ENCODE data around the gene OR8U1.

The OR8U1 gene

DNA sequence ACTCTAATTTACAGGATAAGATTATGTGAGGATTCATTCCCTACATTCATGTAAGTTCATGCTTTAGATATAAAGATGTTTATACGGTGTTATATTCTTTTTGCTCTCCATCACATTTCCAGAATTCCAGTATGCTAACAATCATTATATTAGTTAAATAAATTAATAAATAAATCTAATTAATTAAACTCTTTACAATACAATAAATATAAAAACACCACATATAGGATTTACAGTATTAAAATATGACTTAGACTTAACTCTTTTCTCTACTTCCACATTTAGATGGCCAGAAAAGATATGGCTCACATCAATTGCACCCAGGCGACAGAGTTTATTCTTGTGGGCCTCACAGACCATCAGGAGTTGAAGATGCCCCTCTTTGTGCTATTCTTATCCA is at the start of gene OR8U1:
TSS of gene OR8U1 (plus strand) at position 301 of the 400 bp plus-strand sequence. CDS start at position 301, 0 bp downstream.
- Histone ChIP-seq H3K4me3 (replicated peaks; ENCODE audit: low read depth, low read length) (no peak within 1 kb of the TSS), H3K36me3 (ENCODE audit: control insufficient read depth, insufficient read depth, low read length) (no peaks in the 10 kb centered on the region), H3K27me3 (replicated peaks; ENCODE audit: control insufficient read depth, insufficient read depth, low read length) (no peaks in the 10 kb centered on the region)
- TF ChIP-seq, protein P1, sequence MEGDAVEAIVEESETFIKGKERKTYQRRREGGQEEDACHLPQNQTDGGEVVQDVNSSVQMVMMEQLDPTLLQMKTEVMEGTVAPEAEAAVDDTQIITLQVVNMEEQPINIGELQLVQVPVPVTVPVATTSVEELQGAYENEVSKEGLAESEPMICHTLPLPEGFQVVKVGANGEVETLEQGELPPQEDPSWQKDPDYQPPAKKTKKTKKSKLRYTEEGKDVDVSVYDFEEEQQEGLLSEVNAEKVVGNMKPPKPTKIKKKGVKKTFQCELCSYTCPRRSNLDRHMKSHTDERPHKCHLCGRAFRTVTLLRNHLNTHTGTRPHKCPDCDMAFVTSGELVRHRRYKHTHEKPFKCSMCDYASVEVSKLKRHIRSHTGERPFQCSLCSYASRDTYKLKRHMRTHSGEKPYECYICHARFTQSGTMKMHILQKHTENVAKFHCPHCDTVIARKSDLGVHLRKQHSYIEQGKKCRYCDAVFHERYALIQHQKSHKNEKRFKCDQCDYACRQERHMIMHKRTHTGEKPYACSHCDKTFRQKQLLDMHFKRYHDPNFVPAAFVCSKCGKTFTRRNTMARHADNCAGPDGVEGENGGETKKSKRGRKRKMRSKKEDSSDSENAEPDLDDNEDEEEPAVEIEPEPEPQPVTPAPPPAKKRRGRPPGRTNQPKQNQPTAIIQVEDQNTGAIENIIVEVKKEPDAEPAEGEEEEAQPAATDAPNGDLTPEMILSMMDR (IDR thresholded peaks at IDR 0.05; ENCODE audit: insufficient read depth, low read length, poor library complexity, severe bottlenecking): no peak
- DNase-seq (ENCODE audit: extremely low read depth, insufficient read length): no peak

DNA sequence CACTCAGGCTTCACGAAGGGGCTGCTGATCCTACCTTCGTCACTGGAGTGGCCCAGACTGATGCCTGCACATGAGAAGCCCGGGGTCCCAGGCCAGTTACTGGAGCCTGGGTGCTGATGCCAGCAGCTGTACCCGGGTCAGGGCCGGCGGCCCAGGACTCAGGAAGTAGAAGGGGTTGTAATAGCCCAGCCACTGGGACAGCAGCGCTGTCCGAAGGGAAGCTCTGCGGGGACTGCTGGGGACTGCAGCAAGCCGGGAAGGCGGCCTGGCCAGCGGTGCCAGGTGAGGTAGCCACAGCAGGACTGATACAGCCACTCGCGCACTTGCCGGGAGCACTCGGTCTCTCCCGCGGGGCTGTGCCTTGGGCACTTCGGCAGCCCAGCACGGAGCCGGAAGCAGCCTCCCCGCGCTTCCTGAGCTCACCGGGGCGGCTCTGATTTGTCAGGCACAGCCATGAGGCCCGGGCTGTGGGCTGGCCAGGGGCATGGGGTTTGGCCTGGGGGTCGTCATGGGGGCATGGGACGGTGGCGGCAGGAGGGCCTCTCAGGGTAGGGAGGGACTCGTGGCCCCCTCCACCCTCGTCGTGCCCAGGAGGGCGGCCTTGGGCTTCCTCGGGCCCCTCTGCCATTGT is 43.4 kb upstream of the OR8U1 start:
- no peak for DNase-seq (ENCODE audit: extremely low read depth, insufficient read length)
- TF ChIP-seq, protein P1 (IDR thresholded peaks at IDR 0.05; ENCODE audit: insufficient read depth, low read length, poor library complexity, severe bottlenecking): no peak
- Histone ChIP-seq H3K4me3 (replicated peaks; ENCODE audit: low read depth, low read length) (no peak overlapping the region), H3K27me3 (replicated peaks; ENCODE audit: control insufficient read depth, insufficient read depth, low read length) (no peaks in the 10 kb centered on the region), H3K36me3 (ENCODE audit: control insufficient read depth, insufficient read depth, low read length) (no peaks in the 10 kb centered on the region)

DNA sequence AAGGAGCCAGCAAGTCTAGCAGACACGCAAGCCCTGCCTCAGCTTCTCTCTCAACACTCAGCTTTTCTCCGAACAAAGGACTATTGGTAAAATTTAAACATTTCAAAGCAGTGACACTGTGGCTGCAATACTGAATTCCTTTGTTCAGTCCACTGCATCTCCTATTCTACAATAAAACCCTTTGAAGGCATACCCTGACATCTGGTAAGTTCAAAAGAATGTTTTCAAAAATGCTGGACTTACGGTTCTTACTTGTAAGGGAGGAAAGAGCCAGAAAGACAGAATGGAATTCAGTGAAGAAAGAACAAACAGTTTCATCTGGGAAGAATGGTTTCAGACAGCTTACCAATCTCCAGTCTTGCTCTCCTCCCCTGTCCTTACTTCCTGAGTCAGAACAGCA is 42.3 kb upstream of the OR8U1 start:
- H3K4me3 ChIP-seq (replicated peaks; ENCODE audit: low read depth, low read length): no peak overlapping the region
- no peaks in the 10 kb centered on the region for H3K36me3 ChIP-seq (ENCODE audit: control insufficient read depth, insufficient read depth, low read length)
- DNase-seq (ENCODE audit: extremely low read depth, insufficient read length): no peak
- no peaks in the 10 kb centered on the region for H3K27me3 ChIP-seq (replicated peaks; ENCODE audit: control insufficient read depth, insufficient read depth, low read length)
- TF ChIP-seq, protein P1 (IDR thresholded peaks at IDR 0.05; ENCODE audit: insufficient read depth, low read length, poor library complexity, severe bottlenecking): no peak

DNA sequence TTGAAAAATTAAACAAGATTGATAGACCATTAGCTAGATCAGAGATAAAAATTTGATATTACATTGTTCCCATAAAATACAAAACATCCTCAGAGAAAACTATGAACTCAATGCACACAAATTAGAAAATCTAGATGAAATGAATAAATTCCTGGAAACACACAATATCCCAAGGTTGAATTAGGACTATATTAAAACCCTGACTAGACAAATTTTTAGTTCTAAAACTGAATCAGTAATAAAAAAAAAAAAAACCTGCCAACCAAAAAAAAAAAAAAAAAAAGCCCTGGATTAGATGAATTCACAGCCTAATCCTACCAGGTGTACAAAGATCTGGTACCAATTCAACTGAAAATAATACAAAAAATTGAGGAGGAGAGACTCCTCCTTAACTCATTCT is 35.1 kb upstream of the OR8U1 start:
- no peaks in the 10 kb centered on the region for H3K36me3 ChIP-seq (ENCODE audit: control insufficient read depth, insufficient read depth, low read length)
- TF ChIP-seq, protein P1 (IDR thresholded peaks at IDR 0.05; ENCODE audit: insufficient read depth, low read length, poor library complexity, severe bottlenecking): no peak

DNA sequence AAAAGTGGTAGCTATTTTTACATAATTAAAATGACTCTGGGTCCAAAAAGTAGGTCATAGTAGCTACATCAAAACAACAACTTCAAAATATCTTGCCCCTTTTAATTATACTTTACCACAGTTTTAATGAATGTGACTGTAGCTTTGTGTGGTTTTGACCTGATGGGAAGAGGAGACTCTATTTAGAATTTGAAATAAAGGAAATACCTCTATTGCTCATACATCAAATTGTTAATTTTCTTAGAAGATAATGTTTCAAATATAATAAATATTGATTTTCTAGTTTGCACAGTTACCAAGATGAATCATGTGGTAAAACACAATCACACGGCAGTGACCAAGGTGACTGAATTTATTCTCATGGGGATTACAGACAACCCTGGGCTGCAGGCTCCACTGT is 29.7 kb upstream of the OR8U1 start, which contains the start of gene OR8K1:
TSS of gene OR8K1 (plus strand) at position 301 of the 400 bp plus-strand sequence. CDS start at position 301, 0 bp downstream.
- Histone ChIP-seq H3K4me3 (replicated peaks; ENCODE audit: low read depth, low read length) (no peak within 1 kb of the TSS), H3K36me3 (ENCODE audit: control insufficient read depth, insufficient read depth, low read length) (no peaks in the 10 kb centered on the region), H3K27me3 (replicated peaks; ENCODE audit: control insufficient read depth, insufficient read depth, low read length) (no peaks in the 10 kb centered on the region)
- no peak for DNase-seq (ENCODE audit: extremely low read depth, insufficient read length)
- TF ChIP-seq, protein P1 (IDR thresholded peaks at IDR 0.05; ENCODE audit: insufficient read depth, low read length, poor library complexity, severe bottlenecking): no peak

More for the DNA sequence above, 35.1 kb upstream of the OR8U1 start:
- no peak overlapping the region for H3K4me3 ChIP-seq (replicated peaks; ENCODE audit: low read depth, low read length)
- no peak for DNase-seq (ENCODE audit: extremely low read depth, insufficient read length)
- H3K27me3 ChIP-seq (replicated peaks; ENCODE audit: control insufficient read depth, insufficient read depth, low read length): no peaks in the 10 kb centered on the region

Data from GM06990 (cell line).